NCI-H69 (cell line): ENCODE data around the gene IRS4.

Experiments
- DNase-seq: peaks from one replicate; lab custom pipeline; 2025; lab: John Stamatoyannopoulos, UW

The IRS4 gene

GRCh38 chrX:108736509-108737479 is at the start of gene IRS4:
Gene IRS4 (minus strand): TSS chrX:108736563.
- peak; percentile 66 for DNase-seq

- no peak for DNase-seq
Measured at GRCh38 chrX:108772549-108772948, 36.2 kb upstream of the IRS4 start.

DNA sequence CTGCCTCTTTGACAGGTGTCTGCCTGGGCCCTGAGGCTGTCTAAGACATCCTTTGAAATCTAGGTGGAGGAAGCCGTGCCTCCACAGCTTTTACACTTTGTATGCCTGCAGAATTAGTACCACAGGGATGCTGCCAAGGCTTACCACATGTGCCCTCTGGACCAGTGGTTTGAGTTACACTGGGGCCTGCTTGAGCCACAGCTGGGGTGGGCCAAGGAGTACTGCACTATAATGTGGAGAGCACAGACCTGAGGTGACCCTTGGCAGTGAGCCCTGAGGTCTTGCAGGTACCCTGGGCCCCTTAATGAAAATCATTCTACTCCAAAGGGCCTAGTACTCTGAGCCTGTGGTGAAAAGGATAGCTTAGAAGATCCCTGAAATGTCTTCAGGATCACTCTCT is 27.2 kb upstream of the IRS4 start:
- no peak for DNase-seq

GRCh38 chrX:108740299-108740774 is 4.0 kb upstream of the IRS4 start:
- no peak for DNase-seq

GRCh38 chrX:108737754-108738153 is 1.4 kb upstream of the IRS4 start:
- no peak for DNase-seq

GRCh38 chrX:108735679-108736508 is 469 bp downstream of the IRS4 start:
- peak; percentile 56 for DNase-seq

- peak; percentile 54 for DNase-seq
Measured at GRCh38 chrX:108735091-108735678, 1.2 kb downstream of the IRS4 start.

DNA sequence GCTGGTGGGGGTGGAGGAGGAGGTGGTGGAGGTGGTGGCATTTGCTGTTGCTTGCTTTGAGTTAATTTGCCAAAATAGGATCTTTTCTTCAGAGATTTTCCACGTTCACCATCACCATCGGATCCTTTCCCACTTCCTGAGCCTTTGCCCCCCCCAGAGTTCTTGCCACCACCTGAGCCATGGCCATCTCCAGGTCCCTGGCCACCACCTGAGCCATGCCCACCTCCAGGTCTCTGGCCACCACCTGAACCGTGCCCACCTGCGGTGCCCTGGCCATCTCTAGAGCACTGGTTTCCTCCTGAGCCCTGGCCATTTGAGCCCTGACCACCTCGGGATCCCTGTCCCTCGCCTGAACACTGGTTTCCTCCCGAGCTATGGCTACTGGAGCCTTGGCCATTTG is 1.9 kb downstream of the IRS4 start:
- DNase-seq = no peak

GRCh38 chrX:108732630-108733321 is 3.6 kb downstream of the IRS4 start:
- DNase-seq = peak; percentile 51

- DNase-seq = no peak
Measured at GRCh38 chrX:108731153-108731552, 5.2 kb downstream of the IRS4 start.

DNA sequence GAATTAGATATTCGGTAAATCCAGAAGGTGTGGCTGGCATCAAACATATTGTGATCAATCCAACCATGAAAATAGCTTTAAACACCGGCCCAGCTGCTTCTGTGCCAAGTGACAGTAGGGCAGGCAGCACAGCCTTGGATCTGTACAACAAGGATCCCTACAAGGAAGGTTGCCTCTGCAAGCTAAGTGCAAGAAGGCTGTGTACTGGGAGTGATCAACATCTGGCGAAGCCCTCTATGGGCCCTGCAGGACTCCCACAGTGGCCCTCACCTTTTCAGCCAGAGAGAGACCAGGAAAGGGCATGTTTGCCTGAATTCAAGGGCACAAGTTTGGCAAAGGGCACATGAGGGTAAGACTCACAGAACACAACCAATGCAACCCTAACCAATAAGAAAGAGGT is 9.6 kb downstream of the IRS4 start:
- no peak for DNase-seq

DNA sequence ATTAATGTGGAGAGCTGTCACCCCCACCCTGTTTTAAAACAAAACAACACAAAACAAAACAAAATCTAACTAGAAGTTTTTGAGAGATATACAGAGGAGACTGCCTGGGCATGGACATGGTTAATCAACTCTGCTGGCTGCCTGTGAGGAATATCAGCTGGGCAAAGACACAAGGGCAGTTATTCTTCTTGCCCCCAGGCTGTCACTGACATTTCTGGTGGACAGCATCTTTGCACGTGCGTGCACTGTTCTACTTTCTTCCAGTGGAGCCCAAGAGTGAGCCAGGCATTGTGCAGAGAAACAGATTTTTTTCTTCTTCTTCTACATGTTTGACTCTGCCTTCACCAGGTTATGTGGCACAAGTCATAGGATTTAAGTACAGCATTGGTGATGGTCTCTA is 13.8 kb downstream of the IRS4 start:
- DNase-seq = no peak

DNA sequence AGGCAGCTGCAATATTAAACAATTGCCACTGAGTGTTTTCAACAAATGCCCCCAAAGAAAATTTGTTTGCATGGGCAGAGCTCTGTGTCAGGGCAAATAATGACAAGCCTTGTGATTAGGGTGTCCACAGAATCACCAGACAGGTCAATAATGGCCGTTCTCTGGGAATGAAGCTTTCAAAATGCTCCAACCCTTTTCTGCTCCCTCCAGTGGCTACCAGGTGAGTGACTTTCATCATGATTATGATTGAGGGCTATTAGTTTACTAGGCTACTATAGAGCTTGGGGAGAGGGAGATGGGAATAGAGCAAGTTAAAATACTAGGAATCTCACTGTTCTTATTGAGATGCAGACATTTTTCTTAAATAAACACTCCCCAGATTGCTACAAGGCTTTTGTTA is 23.5 kb downstream of the IRS4 start:
- DNase-seq = no peak

DNA sequence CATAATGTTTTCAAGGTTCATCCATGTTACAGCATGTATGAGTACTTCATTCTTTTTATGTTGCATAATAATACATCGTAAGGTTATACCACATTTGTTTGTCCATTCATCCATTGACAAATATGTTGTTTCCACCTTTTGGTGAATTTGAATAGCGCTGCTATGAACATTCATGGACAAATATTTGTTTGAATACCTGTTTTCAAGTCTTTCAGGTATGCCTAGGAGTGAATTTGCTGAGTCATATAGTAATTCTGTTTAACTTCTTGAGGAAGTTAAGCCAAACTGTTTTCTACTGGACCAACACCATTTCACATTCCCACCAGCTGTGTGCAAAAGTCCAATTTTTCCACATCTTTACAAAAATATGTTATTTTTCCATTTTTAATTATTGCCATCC is 31.5 kb downstream of the IRS4 start:
- no peak for DNase-seq

GRCh38 chrX:108702530-108702929 is 33.8 kb downstream of the IRS4 start:
- no peak for DNase-seq

- DNase-seq = no peak
Measured at GRCh38 chrX:108701633-108702032, 34.7 kb downstream of the IRS4 start.

GRCh38 chrX:108699368-108699767 is 37.0 kb downstream of the IRS4 start:
- DNase-seq = peak; percentile 29

DNA sequence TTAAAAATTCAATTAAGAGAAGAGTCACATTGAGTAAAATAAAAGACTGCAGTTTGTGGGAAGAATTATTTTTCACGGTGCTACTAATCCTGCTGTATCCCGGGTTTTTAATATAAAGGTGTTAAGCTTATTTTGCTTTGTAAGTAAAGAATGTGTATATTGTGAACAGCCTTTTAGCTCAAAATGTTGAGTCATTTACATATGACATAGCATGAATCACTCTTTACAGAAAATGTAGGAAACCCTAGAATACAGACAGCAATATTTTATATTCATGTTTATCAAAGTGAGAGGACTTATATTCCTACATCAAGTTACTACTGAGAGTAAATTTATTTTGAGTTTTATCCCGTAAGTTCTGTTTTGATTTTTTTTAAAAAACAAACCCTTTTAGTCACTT is 39.7 kb downstream of the IRS4 start:
- no peak for DNase-seq
